PC-3 (cell line): Measurements from ENCODE around the gene C22orf23.

Source experiments
- EZH2 ChIP-seq: fragments of 300-600 bp; sonication (generic); IDR thresholded peaks from one replicate; pipeline ENCODE4 v1.6.1; 2017; ENCODE audit warnings: antibody characterized with exemption, mild to moderate bottlenecking, low read length; ENCODE audit not compliant: unreplicated experiment
- EZH2phosphoT487 ChIP-seq: fragments of 300-600 bp; sonication (generic); IDR thresholded peaks from 2 replicates; pipeline ENCODE4 v1.6.1; 2018; ENCODE audit warnings: mild to moderate bottlenecking, antibody characterized with exemption, low read length, borderline replicate concordance
- TF ChIP-seq, protein P1 (sequence below): fragments of 300-600 bp; sonication (generic); conservative IDR thresholded peaks from 2 replicates; pipeline ENCODE4 v1.5.1; 2017; ENCODE audit warnings: antibody characterized with exemption, low read depth, mild to moderate bottlenecking, low read length

DNA sequence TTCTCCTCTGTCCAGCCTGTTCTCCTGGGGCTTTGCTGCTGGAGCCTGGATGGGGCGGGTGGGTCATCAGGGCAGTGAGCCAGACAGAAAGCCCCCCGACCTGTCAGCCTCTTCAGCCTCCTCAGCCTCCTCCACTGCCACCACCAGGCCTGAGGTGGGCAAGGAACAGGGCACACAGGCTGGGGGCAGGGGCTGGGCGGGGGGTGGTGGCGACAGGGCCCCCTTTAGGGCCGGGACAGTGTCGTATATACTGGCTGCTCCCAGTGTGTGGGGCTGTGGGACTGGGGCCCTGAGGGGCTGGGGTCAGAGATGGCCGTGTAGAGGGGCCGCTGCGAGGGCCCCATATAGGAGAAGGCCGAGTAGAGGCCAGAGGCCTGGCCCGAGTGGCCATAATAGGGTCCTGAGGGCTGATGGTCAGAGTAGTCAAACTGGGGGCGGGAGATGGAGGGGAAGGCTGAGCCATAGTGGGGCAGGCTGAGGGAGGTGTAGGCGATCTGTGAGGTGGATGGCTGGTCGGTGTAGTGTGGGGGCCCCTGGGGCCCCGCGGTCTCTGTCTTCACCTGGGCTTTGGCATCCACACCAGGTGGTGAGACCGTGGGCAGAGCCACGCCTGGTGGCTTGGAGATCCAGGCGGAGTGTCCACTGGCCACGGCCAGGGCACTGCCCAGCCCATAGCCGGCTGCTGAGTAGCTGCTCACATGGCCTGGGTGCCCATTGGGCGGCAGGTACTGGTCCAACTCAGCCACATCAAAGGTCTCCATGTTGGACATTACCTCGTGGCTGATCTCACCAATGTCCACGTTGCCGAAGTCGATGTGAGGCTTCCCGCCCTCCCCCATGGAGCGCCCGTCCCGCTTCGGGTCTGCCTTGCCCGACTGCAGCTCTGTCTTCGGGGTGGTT is 20.1 kb upstream of the C22orf23 start:
- TF ChIP-seq, protein P1, sequence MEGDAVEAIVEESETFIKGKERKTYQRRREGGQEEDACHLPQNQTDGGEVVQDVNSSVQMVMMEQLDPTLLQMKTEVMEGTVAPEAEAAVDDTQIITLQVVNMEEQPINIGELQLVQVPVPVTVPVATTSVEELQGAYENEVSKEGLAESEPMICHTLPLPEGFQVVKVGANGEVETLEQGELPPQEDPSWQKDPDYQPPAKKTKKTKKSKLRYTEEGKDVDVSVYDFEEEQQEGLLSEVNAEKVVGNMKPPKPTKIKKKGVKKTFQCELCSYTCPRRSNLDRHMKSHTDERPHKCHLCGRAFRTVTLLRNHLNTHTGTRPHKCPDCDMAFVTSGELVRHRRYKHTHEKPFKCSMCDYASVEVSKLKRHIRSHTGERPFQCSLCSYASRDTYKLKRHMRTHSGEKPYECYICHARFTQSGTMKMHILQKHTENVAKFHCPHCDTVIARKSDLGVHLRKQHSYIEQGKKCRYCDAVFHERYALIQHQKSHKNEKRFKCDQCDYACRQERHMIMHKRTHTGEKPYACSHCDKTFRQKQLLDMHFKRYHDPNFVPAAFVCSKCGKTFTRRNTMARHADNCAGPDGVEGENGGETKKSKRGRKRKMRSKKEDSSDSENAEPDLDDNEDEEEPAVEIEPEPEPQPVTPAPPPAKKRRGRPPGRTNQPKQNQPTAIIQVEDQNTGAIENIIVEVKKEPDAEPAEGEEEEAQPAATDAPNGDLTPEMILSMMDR: no peak
- no peak for TF ChIP-seq EZH2
- TF ChIP-seq EZH2phosphoT487: no peak
